Hypothalamus (tissue), 51 donors: ENCODE measurements around the gene PRPH.
"Not testable (repeated sequence)": the region's sequence is repeated elsewhere in the genome, so short reads cannot be mapped to it uniquely, and the experiment has no call there.

Source experiments
- DNase-seq, 51 donors: peaks; one replicate each; lab custom pipeline; 2025; lab: John Stamatoyannopoulos, UW

The PRPH gene

DNA sequence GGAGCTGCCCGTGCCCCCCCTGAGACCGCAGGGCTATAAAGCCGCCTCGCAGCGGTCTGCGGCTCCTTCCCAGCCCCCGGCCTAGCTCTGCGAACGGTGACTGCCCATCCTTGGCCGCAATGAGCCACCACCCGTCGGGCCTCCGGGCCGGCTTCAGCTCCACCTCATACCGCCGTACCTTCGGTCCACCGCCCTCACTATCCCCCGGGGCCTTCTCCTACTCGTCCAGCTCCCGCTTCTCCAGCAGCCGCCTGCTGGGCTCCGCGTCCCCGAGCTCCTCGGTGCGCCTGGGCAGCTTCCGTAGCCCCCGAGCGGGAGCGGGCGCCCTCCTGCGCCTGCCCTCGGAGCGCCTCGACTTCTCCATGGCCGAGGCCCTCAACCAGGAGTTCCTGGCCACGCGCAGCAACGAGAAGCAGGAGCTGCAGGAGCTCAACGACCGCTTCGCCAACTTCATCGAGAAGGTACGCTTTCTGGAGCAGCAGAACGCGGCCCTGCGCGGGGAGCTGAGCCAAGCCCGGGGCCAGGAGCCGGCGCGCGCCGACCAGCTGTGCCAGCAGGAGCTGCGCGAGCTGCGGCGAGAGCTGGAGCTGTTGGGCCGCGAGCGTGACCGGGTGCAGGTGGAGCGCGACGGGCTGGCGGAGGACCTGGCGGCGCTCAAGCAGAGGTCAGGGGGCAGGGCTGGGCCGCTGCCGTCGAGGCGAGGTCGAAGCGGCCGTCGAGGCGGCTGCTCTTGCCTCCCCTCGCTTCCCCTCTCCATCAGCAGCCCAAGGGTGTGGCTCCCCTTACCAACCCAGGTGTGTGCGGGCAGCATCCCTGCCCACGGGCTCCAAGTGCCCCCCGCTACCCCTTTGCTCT lies at the start of gene PRPH:
Gene PRPH, plus strand, starts transcription at position 66 of the 855 bp plus-strand sequence. Its CDS starts 54 bp downstream, at position 120.
- DNase-seq = no peak

DNA sequence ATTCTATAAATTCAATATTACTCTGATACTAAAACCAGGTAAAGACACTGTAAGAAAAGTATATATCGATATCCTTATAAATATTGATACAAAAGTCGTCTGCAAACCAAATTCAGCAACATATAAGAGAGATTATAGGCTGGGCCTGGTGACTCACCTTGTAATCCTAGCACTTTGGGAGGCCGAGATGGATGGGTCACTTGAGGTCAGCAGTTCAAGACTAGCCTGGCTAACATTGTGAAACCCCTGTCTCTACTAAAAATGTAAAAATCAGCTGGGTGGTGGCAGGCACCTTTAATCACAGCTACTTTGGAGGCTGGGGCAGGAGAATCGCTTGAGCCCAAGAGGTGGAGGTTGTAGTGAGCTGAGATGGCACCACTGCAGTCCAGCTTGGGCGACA lies 43.6 kb upstream of the PRPH start:
- DNase-seq = no peak

DNA sequence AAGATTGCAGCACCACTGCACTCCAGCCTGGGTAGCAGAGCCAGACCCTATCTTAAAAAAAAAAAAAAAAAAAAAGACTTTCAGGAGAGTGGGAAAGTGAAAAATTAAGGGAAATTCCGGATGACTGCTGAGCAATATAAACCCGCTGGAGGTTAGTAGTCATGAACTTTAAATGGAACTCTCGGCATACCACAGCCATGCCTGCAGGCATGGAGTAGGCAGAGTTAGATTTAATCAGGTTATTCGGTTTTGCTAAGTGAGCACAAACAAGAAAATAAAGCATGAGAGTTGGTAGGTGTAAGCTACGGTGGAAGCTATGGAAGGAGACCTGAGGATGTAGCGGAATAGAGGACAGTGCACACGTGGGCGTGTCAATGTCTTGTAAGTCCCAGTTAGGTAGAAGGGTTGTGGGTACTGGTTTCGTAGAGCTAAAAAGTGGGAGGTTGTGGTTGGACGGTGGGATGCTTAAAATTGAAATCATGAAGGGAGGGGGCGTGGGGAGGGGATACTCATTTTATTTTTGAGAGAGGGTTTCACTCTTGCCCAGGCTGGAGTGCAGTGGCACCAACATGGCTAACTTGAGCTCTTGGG lies 41.8 kb upstream of the PRPH start:
- no peak for DNase-seq

DNA sequence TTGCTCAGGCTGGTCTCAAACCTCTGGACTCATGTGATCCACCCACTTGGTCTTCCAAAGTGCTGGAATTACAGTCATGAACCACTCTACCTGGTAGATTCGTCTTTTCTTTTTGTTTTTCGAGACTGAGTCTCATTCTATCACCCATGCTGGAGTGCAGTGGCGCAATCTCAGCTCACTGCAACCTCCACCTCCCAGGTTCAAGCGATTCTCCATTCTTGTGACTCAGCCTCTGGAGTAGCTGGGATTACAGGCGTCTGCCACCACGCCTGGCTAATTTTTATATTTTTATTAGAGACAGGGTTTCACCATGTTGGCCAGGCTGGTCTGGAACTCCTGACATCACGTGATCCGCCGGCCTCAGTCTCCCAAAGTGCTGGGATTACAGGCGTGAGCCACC lies 39.5 kb upstream of the PRPH start:
- DNase-seq = not testable (repeated sequence)

DNA sequence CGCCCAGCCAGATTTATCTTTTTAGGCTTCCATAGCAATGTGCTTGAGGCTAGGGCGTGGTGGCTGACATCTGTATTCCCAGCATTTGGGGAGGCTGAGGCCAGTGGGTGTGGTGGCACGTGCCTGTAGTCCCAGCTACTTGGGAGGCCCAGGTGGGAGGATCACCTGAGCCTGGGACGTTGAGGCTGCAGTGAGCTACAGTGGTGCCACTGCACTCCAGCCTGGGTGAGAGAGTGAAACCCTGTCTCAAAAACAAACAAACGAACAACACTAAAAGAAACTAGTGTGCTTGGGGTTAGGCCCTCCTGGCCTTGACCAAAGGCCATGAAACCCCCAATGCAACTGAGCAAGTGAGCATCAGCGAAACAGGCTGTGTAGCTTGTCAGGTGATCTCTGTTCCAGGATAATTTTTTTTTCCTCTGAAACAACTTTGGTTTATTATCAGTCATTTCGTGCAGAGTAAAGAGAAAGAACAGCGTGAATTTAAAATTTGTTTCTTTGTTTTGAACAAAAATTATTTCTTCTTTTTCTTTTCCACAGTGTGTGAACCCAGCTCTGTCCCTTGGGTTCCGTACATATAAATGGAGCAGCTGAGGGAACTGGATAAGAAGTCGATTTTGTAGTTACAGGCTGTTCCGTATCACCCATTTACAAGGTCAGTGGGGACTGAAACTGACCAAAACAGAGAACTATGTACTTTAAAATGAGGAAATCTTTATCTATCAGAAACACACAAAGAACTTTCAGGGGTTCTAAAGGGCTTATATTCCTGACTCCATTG lies 38.9 kb upstream of the PRPH start:
- DNase-seq = no peak

DNA sequence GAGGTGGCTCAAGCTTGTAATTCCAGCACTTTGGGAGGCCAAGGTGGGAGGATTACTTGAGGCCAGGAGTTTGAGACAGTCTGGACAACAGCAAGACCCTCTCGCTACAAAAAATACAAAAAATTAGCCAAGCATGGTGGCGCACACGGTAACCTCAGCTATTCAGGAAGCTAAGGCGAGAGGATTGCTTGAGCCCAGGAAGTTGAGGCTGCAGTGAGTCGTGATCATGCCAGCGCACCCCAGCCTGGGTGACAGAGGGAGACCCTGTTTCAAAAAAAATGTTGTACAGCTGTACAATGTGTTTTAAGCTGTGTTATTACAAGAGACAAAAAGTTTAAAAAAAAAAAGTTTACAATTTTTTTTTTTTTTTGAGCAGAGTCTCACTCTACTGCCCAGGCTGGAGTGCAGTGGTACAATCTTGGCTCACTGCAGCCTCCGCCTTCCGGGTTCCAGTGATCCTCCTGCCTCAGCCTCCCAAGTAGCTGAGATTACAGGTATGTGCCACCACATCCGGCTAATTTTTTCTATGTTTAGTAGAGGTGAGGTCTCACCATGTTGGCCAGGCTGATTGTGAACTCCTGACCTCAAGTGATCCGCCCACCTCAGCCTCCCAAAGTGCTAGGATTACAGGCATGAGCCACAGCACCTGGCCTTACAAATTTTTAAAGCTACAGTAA lies 37.3 kb upstream of the PRPH start:
- DNase-seq = not testable (repeated sequence)

DNA sequence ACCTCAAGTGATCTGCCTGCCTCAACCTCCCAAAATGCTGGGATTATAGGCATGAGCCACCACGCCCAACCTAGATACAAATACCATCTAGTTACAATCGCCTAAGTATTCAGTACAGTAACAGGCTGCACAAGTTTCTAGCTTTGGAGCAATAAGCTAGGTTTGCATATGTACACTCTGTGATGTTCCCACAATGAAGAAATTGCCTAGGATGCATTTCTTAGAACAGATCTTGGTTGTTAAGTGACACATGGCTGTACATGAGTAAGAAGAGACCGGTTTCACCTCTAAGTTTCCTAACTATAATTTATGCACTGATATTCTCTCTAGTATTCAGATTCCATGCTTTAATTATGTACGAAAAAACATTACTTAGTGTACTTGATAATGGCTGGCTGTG lies 35.5 kb upstream of the PRPH start:
- no peak for DNase-seq

DNA sequence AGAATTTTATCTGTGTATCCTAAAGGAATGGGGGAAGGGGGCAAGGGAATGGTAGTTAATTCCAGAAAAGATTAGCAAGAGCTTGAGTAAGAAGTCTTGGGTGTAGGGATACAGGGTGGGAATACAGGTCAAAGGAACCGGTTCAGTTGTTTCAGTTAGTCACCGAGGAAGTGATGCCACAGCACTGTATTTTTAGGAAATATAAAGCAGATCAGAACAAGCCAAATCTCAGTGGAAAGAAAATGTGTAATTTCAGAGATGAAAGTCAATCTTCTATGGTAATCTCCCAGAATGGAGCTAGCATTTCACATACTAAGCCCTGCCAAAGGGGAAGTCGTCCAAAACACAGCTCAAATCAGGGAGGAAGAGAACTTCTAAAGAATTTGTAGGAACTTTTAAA lies 34.8 kb upstream of the PRPH start:
- DNase-seq = no peak

DNA sequence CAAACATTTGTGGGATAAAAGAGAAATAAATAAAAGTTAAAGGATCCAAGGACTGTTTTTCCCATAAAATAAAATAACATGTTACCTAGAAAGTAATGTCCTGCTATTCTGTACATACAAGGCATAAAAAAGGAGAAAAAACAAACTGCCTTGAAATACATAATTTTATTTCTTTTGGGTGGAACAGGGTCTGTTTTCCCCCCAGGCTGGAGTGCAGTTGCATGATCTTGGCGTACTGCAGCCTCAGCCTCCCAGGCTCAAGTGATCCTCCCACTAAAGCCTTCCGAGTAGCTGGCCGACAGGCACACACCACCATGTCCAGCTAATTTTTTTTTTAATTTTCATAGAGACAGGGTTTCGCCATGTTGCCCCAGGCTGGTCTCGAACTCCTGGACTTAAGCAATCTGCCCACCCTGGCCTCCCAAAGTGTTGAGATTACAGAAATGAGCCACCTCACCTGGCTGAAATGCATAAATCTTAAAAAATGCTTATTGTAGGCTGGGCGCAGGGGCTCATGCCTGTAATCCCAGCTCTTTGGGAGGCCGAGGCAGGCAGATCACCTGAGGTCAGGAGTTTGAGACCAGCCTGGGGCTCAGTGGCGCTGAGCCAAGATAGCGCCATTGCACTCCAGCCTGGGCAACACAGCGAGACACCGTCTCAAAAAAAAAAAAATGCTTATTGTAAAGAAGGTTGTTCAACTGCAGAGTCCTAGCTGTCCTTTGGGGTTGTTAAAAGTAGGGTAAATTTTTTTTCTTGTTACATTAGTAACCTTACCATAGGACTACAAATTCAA lies 34.2 kb upstream of the PRPH start:
- DNase-seq = no peak

DNA sequence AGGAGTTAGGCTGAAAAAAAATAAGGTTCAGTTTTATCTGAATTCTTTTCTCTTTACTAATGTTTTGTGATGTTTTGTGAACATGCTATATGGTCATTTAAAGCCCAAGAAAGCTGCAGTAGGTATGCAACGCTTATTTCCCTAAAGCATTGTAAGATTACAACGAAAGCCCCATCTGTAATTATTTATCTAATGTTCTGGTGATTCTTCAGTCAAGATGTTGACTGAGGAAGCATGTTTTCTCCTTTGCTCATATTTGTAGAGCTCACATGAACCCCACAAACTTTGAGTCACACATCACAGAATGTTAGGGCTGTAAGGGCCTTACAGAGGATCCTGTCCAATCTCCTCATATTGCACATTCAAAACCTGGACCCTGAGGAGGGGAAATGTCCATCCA lies 33.2 kb upstream of the PRPH start:
- no peak for DNase-seq

DNA sequence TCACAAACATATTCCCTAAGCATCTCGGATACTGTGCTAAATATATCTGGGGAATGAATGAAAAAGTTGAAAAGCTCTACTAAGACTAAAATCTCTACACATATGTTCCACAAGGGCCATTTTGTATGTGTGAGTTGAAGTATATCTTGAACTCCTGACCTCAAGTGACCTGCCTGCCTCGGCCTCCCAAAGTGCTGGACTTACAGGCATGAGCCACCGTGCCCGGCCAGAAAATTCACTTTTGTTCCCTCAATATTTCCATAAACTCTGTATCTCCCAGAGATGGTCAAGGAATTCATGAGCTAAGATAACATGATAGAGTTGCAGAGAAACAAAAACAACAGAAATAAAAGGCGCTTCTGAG lies 31.6 kb upstream of the PRPH start:
- no peak for DNase-seq

DNA sequence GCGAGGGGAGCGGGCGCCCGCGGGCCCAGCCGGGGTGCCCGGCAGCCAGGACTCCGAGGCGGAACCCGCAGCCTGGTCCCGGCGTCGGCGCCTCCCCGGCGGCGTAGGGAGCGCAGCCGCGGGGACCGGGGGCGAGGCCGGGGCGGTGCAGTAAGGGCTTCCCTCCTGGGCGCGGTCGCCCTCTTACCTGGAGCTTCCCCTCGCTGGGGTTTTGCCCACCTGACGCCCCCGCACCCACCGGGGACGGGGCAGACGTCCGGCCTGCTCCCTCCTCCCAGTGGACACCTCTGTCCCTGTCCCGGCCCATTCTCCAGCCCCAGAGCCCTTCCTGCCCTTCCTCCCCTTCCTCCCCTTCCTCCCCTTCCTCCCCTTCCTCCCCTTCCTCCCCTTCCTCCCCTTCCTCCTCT lies 30.5 kb upstream of the PRPH start:
- DNase-seq = no peak

DNA sequence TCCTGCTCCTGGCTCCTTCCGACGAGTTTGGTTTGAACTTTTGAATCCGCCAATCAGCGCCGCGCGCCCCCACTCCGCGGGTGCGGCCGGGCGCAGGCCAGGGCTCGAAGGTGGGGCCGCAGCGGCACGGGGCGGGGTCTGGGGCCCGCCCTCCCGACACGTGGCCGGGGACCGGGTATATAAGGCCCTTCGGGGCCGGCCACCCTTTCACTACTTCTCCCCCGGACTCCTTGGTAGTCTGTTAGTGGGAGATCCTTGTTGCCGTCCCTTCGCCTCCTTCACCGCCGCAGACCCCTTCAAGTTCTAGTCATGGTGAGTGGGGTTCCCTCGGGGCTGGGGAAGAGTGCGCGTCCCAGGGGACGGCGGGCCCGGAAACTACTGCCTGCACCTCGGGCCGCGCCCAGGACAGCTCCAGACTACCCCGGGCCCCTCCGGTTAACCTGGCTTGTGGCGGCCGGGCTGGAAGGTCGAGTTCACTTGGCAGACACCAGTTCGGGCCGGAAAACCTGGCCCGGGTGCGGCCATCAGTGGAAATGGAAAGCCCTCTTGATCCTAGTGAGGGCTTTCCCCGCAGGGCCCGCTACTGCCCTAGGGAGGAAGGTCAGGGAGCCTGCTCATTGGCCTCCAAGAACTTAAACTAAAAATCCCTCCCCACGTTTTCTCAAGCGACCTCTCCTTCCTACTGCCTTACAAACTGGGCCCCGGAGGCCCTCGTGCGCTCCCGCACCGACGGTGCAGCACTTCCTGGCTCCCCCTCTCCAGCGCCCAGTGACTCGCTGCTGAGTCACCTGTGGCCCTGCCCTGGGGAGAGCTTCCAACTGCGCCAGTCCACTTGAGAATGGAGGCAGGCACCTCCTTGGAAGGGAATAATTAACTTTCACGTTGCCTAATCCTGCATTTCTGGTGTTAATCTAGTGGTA lies 29.8 kb upstream of the PRPH start, which contains the start of gene TUBA1C:
Gene TUBA1C, plus strand, starts transcription at position 210 of the 920 bp plus-strand sequence. Its CDS starts 100 bp downstream, at position 310.
- peak in 40 of 51 donors; percentile 6 to 82 (median 38) for DNase-seq

DNA sequence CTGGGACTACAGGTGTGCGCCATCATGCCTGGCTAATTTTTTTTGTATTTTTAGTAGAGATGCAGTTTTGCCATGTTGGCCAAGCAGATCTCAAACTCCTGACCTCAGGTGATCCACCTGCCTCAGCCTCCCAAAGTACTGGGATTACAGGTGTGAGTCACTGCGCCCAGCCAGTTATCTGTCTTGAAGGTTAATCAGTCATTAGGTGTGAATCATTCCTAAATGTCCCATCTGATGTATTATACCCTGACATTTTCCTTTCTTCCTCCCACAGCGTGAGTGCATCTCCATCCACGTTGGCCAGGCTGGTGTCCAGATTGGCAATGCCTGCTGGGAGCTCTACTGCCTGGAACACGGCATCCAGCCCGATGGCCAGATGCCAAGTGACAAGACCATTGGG lies 25.8 kb upstream of the PRPH start:
- DNase-seq = not testable (repeated sequence)

DNA sequence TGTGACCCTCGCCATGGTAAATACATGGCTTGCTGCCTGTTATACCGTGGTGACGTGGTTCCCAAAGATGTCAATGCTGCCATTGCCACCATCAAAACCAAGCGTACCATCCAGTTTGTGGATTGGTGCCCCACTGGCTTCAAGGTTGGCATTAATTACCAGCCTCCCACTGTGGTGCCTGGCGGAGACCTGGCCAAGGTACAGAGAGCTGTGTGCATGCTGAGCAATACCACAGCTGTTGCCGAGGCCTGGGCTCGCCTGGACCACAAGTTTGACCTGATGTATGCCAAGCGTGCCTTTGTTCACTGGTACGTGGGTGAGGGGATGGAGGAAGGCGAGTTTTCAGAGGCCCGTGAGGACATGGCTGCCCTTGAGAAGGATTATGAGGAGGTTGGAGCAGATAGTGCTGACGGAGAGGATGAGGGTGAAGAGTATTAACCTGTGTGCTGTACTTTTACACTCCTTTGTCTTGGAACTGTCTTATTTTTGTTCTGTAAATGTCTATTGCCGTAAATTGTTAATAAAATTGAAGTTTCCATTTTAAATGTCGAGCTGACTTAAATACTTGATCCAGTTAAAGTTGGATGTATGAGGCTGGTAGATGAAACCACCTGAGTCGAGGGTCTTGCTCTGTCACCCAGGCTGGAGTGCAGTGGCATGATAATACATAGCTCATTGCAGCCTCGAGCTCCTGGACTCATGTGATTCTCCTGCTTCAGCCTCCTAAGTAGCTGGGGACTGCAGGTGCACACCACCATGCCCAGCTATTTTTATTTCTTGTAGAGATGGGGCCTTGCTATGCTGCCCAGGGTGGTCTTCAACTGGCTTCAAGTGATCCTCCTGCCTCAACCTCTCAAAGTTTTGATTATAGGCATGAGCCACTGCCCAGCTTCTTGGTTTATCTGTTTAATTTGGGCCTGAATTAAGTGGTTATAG lies 21.9 kb upstream of the PRPH start:
- DNase-seq = no peak

DNA sequence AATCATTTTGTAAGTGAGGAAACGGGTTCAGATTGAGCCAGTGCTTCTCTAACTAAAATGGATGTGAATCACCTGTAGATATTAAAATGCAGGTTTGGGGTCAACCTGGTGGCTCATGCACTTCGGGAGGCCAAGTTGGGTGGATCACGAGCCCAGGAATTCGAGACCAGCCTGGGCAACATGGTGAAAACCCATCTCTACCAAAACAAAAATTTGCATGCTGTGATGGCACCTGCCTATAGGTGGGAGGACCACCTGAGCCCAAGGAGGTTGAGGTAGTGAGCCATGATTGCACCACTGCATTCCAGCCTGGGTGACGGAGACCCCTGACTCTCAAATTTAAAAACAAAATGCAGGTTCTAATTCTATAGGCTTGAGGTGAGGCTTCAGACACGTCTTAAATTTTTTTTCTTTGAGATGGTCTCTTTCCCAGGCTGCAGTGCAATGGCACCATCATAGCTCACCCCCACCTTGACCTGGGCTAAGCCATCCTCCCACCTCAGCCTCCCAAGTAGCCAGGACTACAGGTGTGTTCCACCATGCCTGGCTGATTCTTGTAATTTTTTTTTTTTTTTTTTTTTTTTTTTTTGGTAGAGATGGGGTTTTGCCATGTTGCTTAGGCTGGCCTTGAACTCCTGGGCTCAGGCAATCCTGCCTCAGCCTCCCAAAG lies 21.1 kb upstream of the PRPH start:
- DNase-seq = no peak

DNA sequence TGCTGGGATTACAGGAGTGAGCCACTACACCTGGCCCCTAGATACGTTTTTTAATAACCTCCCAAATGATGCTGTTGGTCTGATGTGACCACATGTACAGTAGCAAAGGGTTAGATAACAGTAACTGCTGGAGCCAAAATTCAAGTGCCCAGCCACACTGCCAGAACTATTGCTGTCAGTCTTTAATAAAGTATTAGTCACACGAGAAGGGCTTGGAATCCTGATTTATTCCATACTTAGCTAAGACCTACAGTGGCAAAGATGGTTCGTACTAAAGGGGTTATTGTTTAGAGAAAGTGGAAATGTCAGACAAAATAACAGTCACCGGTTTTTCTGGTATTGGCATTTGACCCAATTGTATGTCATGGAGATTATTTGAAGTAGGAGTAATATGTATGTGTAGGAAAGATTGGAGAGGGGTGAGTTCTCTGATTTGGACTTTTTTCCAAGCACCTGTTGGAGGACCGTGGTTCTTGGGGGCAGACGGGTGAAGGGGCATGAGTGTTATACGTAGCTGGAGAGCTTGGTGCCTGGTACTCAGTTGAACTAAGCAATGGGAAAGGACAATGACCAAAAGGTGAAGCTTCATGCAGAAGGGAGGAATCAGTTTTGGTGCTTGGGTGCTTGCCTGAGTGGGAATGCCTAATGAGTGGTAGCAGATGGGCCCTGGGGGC lies 20.4 kb upstream of the PRPH start:
- no peak for DNase-seq
